ENCODE measurements around the gene HS6ST3. TPM values are rescaled to one million over a fixed set of nuclear protein-coding genes. Genes with fewer than 3 reads are reported as not detected.
"Not testable (repeated sequence)": the region's sequence is repeated elsewhere in the genome, so short reads cannot be mapped to it uniquely, and the experiment has no call there.

HS6ST3 gene
- total RNA-seq, 1 donor = 0.36 TPM

DNA sequence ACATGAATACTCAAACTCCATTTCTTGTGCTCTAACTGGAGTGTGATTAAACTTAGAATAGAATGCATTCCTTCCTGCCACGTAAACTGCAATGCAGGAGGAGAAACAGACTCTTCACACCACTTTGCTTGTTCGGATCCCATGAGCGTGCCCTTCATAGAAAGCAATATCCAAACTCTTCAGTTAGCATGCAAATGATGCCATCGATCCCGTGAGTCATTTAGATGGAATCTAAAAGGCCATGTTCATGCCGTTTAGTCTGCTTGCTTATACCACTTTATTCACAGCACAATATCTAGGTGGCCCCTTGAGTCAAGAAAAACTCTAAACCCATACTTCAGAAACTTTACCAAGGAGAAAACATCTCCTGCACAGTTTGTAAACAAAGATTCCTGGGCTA, 678.6 kb downstream of the HS6ST3 start:
- no peak for DNase-seq (ENCODE audit: low read depth)
- TF ChIP-seq, protein P1, sequence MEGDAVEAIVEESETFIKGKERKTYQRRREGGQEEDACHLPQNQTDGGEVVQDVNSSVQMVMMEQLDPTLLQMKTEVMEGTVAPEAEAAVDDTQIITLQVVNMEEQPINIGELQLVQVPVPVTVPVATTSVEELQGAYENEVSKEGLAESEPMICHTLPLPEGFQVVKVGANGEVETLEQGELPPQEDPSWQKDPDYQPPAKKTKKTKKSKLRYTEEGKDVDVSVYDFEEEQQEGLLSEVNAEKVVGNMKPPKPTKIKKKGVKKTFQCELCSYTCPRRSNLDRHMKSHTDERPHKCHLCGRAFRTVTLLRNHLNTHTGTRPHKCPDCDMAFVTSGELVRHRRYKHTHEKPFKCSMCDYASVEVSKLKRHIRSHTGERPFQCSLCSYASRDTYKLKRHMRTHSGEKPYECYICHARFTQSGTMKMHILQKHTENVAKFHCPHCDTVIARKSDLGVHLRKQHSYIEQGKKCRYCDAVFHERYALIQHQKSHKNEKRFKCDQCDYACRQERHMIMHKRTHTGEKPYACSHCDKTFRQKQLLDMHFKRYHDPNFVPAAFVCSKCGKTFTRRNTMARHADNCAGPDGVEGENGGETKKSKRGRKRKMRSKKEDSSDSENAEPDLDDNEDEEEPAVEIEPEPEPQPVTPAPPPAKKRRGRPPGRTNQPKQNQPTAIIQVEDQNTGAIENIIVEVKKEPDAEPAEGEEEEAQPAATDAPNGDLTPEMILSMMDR (IDR thresholded peaks at IDR 0.05; ENCODE audit: insufficient read depth, low read length) = no peak
- no peak overlapping the region for H3K4me3 ChIP-seq (ENCODE audit: low read depth, low read length)

DNA sequence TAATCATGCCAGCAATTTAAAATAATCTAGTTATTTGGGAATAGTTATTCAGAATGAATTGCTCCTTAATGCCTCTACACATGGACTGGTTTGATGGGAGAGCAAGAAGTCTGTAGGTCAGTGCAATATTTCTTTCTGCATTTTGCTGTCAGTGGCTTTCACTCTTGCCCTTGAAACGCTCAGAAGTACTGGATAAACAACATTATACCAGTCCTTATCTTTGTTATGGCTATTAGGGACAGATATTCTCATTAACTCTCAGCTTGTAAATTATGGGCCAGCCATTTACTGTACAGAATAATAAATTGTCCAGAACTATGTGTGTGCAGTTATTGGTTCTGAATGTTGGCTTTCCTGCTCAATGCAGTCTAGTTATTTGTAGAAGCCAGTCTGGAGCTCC, 680.0 kb downstream of the HS6ST3 start:
- no peak for DNase-seq (ENCODE audit: low read depth)
- no peak overlapping the region for H3K4me3 ChIP-seq (ENCODE audit: low read depth, low read length)
- TF ChIP-seq, protein P1 (IDR thresholded peaks at IDR 0.05; ENCODE audit: insufficient read depth, low read length) = no peak

DNA sequence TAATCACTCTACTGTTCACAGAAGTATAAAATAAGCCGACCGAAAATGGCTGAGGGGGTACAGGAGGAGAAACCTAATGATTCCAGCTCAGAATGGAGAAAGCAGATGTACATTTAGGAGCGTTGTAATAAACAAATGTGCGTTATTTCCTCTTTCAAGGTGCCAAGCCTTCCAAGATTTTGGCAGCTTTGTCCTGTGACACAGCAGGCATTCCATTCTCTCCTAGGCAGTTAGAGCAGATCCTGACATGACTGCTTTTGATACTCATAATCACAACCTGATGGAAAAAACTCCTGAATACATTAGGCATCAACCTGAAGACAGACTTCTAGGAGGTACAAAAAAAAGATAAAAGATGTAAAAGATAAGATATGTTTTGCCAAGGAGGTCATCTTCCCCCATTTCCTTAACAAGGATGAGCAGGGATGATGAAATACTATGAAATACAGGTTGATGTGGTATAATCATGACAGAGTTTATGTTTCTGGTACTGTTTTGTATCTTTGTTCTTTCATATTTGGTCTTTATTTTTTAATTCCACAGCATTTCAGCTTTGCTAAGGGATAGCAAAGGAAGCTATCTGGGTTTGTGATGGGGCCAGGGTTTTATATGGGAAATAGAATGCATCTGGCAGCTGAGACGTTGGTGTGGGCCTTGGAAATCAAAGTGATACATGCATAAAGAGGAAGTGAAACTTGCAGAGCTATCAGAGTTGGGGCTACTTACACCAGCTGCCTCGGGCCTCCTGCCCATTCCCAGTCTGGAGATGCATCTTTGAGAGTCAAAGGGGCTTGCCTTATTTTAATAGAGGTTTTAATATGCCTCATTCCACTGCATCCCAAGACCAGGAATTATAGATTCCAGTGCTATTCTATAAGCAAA, 681.8 kb downstream of the HS6ST3 start:
- H3K4me3 ChIP-seq (ENCODE audit: low read depth, low read length) = no peak overlapping the region
- TF ChIP-seq, protein P1 (IDR thresholded peaks at IDR 0.05; ENCODE audit: insufficient read depth, low read length) = no peak

DNA sequence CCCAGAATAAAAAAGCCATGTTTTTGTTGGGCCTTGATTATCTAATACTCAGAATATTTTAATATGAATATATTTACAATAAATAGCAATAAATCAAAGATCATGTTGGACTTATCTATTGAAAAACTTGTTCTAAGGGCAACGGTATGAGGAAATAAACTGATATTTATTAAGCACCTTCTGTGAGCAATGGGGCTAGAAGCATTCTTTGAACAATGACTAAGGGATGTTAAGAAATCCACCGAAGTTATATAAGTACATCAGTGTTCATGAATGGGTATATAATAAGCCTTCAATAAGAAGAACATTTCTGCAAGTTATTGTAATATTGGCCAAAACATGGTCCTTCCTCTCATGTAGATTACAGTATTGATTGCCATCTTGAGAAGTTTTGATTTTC, 682.5 kb downstream of the HS6ST3 start:
- no peak overlapping the region for H3K4me3 ChIP-seq (ENCODE audit: low read depth, low read length)
- no peak for DNase-seq (ENCODE audit: low read depth)
- TF ChIP-seq, protein P1 (IDR thresholded peaks at IDR 0.05; ENCODE audit: insufficient read depth, low read length) = no peak

More for the DNA sequence above, 681.8 kb downstream of the HS6ST3 start:
- peak; percentile 61 for DNase-seq (ENCODE audit: low read depth)

DNA sequence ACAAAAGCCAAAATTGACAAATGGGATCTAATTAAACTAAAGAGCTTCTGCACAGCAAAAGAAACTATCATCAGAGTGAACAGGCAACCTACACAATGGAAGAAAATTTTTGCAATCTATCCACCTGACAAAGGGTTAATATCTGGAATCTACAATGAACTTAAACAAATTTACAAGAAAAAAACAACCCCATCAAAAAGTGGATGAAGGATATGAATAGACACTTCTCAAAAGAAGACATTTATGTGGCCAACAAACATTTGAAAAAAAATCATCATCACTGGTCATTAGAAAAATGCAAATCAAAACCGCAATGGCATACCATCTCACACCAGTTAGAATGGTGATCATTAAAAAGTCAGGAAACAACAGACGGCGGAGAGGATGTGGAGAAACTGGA, 688.4 kb downstream of the HS6ST3 start:
- not testable (repeated sequence) for H3K4me3 ChIP-seq (ENCODE audit: low read depth, low read length); DNase-seq (ENCODE audit: low read depth)

DNA sequence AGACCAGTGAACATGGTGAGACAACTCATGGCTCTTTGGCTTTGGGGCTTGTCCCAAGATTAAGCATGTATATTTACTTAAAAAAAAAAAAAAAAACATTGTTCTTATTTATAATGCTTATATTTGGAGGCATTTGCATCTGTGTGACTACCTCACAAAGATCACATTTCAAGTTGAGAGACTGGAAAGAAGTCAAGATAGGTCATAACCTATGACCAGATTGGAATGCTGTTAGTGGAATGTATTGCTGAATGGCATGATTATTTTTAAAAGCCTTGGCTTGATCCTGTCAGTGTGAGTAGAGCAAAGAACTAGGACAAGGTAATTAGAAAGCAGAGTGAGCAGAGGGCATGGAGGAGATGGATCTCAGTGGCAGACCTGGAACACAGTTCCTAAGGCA, 689.8 kb downstream of the HS6ST3 start:
- H3K4me3 ChIP-seq (ENCODE audit: low read depth, low read length) = no peak overlapping the region
- DNase-seq (ENCODE audit: low read depth) = no peak
- TF ChIP-seq, protein P1 (IDR thresholded peaks at IDR 0.05; ENCODE audit: insufficient read depth, low read length) = no peak

DNA sequence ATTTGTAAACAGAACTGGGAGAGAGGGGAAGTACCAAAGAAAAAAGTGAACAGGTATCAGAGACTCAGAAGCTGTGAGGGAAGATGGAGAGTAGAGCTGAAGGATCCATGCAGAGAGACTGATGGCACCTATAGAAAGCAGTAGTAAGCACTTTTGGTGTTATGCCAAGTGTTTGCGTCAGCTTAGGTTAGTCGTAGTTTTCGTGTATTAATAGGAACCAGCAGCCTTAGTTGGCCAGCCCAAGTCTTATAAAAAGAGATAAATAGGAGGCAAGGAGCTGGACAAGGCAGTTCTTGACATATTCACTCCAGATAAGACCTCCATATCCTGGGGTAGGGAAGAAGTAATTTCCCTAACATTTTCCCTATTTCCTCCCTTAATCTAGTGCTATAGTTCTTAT, 690.2 kb downstream of the HS6ST3 start:
- no peak overlapping the region for H3K4me3 ChIP-seq (ENCODE audit: low read depth, low read length)
- peak; percentile 58 for DNase-seq (ENCODE audit: low read depth)
- TF ChIP-seq, protein P1 (IDR thresholded peaks at IDR 0.05; ENCODE audit: insufficient read depth, low read length) = no peak
